Measurements from ENCODE around the gene ST8SIA6.

ST8SIA6 gene

DNA sequence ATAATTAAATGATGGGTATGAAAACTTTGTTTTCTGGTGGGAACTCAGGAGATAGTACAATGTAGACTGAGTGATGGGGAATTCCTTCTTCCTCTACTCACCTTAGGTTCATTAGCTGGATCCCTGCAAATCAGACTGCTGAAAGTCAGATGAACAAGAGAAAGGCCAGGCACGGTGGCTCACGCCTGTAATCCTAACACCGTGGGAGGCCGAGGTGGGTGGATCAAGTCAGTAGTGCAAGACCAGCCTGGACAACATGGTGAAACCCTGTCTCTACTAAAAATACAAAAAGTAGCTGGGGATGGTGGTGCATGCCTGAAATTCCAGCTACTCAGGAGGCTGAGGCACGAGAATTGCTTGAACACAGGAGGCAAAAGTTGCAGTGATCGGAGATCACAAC lies 28.7 kb upstream of the ST8SIA6 start:
- DNase-seq (ENCODE audit: low spot score): no peak
- TF ChIP-seq, protein P1, sequence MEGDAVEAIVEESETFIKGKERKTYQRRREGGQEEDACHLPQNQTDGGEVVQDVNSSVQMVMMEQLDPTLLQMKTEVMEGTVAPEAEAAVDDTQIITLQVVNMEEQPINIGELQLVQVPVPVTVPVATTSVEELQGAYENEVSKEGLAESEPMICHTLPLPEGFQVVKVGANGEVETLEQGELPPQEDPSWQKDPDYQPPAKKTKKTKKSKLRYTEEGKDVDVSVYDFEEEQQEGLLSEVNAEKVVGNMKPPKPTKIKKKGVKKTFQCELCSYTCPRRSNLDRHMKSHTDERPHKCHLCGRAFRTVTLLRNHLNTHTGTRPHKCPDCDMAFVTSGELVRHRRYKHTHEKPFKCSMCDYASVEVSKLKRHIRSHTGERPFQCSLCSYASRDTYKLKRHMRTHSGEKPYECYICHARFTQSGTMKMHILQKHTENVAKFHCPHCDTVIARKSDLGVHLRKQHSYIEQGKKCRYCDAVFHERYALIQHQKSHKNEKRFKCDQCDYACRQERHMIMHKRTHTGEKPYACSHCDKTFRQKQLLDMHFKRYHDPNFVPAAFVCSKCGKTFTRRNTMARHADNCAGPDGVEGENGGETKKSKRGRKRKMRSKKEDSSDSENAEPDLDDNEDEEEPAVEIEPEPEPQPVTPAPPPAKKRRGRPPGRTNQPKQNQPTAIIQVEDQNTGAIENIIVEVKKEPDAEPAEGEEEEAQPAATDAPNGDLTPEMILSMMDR (IDR thresholded peaks at IDR 0.05; ENCODE audit: extremely low read depth, missing control alignments): no peak

DNA sequence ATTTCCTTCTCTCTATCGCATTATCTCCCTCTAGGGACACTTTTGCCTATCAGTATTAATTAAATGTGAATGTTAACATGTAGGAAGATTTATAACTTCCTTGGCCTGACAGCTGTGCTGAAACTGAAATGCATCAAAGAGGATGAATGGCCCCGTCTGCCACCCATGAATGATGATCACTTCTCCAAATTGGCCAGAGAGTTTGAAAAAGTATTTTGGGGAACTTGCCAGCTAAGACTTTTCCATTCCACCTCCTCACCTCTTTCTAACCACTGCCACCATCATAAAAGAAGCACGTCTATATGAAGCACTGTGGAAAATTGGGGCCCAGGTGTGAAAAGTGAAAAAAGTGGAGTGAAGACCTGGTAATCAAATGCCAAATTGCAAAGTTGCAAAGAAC lies 25.4 kb upstream of the ST8SIA6 start:
- TF ChIP-seq, protein P1 (IDR thresholded peaks at IDR 0.05; ENCODE audit: extremely low read depth, missing control alignments): no peak
- no peak for DNase-seq (ENCODE audit: low spot score)

DNA sequence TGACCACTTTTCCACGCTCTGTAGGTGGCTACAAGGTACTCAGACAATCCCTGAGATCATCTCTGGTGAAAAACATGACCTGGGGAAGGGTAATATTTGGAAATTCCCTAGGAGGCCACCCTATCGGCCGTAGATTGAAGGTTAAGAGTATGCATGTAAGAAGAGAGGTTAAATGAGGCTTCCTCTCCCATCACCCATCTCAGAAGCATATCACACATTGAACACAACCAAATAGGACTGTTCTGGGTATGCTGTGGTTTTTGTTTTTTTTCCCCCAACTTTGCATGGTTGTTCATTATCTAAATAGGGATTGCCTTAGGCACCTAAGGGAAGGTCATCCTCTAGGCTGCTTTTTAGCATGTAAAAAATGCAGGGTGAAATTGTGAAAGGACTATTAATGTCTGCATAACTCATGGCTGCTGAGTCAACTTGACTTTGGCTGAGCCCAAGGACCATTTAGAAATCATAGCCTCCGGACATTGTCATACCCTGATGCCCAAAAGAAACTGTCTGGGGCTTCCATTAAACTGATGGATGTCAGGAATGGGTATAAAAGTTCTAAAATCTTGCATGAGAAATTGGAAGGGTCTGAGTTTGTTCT lies 24.7 kb upstream of the ST8SIA6 start:
- DNase-seq (ENCODE audit: low spot score): no peak
- TF ChIP-seq, protein P1 (IDR thresholded peaks at IDR 0.05; ENCODE audit: extremely low read depth, missing control alignments): no peak

DNA sequence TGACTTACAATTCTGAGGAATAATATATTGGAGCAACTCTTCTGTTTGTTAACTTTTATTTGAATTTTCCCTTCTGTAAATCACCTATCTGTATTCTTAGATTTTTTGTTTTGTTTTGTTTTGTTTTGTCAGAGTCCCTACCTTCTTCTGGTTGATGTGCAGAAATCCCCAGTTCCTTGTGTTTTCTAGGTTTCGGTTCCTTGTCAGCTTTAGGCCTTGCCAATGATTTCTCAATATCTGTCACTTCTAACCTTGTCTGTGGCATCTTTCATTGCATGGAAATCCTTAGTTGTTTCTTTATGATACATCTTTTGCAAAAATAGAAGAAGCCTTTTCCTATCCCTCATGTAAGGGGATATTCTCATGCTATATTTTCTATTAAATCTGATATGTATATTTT lies 21.7 kb upstream of the ST8SIA6 start:
- no peak for DNase-seq (ENCODE audit: low spot score)
- TF ChIP-seq, protein P1 (IDR thresholded peaks at IDR 0.05; ENCODE audit: extremely low read depth, missing control alignments): no peak

DNA sequence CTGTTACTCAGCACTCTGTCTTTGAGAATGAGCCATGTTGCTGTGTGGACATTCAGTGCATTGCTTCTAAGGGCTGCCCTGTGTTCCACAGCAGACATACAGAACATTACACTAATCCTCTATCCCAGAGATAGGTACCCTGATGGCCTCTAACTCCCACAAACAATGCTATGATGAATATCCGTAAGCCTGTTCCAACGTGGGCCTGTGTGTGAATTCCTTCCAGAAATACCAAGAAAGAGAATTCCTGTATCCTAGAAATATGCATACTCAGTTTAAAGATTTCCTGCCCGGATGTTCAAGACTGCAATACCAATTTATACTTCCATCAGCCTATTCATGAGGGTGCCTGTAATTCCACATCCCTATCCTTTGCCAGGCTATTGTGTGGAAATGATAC lies 21.3 kb upstream of the ST8SIA6 start:
- TF ChIP-seq, protein P1 (IDR thresholded peaks at IDR 0.05; ENCODE audit: extremely low read depth, missing control alignments): no peak
- no peak for DNase-seq (ENCODE audit: low spot score)

DNA sequence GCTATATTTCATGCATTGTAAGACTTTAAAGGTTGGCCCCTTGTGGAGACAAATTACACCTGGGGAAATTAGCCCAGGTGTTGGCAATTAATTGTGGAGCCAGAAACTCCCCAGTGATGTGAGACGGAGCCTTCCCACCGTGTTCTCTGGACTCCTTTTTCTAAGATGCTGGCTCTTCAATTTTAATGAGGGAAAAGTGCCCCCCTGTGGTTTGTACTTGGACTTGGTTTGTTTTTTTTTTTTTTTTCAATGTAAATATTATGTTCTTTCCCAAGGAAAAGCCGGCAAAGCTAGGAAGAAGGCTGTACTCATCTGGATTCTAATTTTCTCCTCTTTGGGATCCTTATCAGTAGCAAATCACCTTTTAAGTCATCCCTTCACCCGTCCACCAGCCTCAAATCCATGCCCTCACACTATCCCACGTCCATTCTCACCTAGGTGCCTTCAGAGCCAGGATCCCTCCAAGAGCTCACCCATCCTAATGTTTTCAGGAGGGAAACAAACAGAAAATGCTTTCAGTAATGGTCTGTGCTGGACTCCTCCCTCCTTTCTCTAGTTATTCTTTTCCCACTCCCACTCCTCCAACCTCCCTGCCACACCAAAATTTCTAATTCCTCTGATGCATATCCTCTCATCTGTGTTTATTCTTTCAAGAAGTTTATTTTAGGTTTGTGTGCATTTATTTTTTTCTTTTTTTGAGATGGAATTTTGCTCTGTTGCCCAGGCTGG lies 20.4 kb upstream of the ST8SIA6 start:
- TF ChIP-seq, protein P1 (IDR thresholded peaks at IDR 0.05; ENCODE audit: extremely low read depth, missing control alignments): no peak
- no peak for DNase-seq (ENCODE audit: low spot score)

DNA sequence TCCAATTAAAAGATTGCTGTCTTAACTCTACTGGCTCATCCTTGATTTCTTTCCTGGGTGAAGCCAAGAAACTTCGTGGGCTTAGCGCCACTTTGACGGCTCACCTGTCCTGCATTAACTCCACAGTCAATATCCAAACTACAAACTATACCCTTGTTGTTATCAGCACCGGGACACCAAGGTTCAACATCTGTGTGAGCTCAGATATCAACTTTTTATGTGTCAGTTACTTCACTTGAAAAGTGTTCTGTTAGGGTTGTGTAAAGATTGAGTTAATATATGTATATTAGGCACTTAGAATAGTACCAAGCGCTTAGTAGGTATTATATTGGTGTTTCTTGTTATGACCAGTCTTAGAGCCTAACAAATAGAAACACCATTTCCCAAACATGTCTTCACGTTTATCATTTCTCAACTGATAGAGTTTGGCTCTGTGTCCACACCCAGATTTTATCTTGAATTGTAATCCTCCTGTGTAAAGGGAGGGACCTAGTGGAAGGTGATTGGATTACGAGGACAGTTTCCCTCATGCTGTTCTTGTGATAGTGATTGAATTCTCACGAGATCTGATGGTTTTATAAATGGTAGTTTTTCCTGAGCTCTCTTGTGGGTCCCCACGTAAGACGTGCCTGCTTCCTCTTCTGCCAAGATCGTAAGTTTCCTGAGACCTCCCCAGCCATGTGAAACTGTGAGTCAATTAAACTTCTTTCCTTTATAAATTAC lies 19.0 kb upstream of the ST8SIA6 start:
- no peak for DNase-seq (ENCODE audit: low spot score)
- TF ChIP-seq, protein P1 (IDR thresholded peaks at IDR 0.05; ENCODE audit: extremely low read depth, missing control alignments): no peak
